Islet of Langerhans (tissue), 1 donor: ENCODE results near the gene PPP1R2C.

Experiments
- FAIRE-seq: peaks from one replicate; lab custom pipeline; 2011; peaks lifted over from hg19 to GRCh38; lab: Jason Lieb, UNC

The PPP1R2C gene

DNA sequence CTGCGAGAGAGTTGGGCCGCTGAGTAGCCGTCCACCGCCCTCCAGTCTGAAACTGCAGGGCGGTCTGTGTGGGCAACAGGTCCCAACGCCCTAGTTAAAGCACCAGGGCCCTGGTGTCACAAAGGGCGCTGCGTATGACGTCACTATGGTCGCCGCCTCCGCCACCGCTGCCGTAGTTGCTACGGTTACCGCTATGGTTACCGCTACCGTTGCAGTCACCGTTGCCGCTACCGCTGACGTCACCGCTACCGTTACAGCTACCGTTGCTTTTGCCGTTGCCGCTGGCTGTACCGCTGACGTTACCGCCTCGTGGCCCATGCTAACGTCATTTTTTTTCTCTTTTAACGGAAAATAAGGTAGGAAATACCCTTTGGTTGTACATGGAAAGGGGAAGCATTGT is at the start of gene PPP1R2C:
PPP1R2C (minus strand) TSS at position 68 of the 400 bp plus-strand sequence. CDS start 84 bp downstream, outside the sequence.
- FAIRE-seq, result no peak

- no peak for FAIRE-seq
Observed at GRCh38 chrX:42825201-42825600, 47.2 kb upstream of the PPP1R2C start.

- no peak for FAIRE-seq
Observed at GRCh38 chrX:42824541-42824940, 46.6 kb upstream of the PPP1R2C start.

DNA sequence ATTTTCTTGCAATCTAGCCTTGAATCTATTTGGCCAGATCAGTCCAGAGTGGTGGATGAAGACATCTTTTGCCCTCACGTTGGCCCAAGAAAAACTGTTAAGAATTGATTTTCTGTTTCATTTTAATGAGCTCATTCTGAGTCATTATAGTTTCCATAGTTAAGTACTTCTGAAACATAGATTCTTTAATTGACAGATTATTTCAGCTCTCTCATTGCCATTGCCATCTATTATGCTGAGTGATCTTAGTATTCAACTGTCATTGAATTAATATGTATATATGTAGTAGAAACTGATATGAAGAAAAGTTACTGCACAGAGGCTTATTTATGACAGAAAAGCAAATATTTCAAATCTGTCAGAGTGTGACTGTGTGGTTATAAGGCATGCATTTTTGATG is 45.5 kb upstream of the PPP1R2C start:
- FAIRE-seq, result no peak

DNA sequence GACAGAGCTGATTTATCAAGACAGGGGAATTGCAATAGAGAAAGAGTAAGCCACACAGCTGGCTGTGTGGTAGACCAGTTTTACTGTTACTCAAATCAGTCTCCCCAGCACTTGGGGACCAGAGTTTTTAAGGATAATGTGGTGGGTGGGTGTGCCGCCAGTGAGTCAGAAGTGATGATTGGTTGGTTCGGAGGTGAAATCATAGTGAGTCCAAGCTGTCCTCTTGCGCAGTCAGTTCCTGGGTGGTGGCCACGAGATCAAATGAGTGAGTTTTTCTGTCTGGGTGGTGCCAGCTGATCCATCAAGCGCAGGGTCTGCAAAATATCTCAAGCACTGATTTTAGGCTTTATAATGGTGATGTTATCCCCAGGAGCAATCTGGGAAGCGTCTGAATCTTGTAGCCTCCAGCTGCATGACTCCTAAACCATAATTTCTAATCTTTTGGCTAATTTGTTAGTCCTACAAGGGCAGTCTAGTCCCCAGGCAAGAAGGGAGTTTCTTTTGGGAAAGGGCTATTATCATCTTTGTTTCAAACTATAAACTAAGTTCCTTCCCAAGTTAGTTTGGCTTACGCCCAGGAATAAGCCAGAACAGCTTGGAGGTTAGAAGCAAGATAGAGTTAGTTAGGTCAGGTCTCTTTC is 44.0 kb upstream of the PPP1R2C start:
- FAIRE-seq, result no peak

GRCh38 chrX:42818151-42818921 is 40.4 kb upstream of the PPP1R2C start:
- FAIRE-seq, result no peak

DNA sequence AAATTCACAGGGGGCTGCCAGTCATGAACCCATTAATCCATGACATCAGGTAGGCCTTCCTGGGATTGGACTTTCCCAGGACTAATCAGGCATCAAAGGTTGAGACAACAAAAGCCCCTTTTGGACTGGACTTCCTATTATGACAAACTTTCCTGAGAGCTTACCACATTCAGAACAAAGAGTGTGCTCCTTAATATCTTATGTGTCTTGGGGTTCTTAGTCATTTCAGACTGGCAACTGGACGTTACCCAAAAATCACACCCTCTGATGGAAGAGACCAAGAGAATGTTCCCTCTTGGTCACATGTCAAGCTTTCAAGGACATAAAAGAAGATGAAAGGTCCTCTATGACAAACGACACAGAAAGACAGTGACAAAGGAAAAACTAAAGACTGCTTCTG is 31.6 kb upstream of the PPP1R2C start:
- FAIRE-seq, result no peak

DNA sequence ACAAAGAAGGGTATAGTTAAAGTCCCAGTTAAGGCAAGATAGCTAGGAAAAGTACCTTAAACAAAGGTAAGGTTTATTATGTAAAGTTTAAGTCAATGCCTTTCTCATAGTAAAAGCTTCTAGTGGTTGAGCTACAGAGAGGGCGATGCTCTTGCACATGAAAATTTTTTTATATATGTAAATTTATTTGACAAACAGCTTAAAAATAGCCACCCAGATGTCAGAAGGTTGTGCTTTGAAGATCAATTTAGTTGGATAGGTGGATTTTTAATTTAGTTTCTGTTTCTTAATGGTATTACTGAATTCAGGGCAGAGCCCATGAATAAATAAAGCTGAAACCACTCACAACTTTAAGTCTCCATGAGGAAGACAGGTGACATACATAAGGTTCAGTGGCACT is 29.4 kb upstream of the PPP1R2C start:
- no peak for FAIRE-seq

DNA sequence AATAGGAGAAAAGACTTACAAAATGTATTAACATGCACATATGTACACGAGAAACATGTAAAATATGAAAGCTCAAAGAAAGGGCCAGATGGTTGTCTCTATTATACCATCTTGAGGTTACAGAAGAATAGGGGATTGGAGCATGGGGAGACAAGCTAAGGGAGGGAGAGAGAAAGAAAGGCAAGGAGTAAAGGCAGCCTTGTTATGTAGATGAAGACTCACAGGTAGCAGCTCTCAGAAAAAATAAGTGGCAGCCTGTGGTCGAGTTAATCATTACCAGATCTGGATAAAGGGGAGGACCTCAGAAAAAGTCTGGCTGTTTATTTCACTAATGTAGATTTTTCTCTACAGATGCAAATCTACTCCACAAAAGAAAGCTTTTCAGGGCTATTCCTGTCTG is 26.6 kb upstream of the PPP1R2C start:
- no peak for FAIRE-seq

DNA sequence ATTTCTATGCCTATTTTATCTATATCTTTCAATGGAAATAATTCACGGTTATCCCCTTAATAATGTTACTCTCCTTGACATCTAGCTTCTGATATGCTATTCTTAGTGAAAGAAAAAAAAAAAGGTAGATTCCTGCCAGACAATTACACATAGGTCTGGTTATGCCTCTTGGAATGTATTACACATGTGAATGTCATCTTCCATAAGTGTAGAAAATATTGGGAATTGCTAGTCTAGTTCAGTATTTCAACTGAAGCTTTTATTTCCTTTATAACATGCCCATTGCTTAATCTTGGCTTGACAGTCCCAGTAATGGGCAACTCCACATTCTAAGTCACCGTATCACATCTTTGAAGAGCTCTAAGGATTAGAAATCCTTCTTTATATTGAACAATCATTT is 25.4 kb upstream of the PPP1R2C start:
- FAIRE-seq, result no peak

- no peak for FAIRE-seq
Observed at GRCh38 chrX:42797651-42798269, 19.8 kb upstream of the PPP1R2C start.

DNA sequence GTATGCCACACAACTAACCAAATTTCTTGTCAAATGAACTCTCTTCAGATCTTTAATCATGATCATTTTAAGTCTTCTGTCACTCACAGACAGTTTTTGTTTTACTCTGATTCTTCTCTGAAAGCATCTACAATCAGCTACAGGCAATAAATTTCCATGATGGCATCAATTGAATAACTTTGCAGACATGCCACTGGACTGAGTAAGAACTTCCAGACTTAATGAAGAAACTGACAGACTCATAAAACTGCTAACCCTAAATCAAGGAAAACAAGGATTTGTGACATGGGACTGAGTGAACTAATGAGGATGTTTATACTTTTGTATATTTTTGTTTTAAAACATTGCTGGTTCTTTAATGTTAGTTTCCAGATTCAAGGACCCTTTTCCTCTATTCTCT is 5.5 kb upstream of the PPP1R2C start:
- FAIRE-seq, result no peak

DNA sequence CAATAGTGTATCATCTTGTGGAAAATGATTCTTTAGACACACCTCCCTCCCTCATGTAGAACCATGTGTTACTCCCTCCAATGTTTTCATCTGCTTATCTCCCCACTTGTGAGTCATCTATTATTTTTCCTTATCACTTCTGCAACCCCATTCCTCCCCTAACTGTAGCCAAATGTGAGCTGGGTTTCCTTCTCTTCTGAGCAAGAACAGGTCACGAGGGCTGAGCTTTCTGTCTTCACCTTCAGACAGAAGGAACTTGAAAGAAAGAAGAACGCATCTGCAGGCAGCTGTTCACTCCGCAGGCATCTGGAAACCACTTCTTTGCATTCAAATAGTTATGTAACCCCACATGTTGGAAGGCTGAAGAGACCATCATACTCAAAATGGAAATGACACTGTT is 1.8 kb downstream of the PPP1R2C start:
- no peak for FAIRE-seq

DNA sequence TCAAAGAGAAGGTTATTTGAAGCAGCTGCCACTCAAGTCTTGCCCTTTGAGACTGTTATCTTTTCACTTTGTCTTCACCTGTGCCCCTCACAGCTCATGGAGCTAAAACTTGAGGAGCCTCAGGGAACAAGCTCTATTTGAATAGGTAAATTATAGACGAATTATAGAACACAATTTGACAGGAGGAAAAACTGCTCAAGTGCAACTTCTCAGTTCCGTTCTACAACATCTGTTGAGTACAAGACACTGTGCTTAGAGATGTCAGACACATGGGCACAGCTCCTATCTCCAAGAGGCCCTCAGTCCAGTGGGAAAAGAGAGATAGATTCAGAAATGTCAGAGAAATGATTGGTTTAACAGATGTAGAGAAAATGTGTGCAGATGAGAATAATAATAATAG is 5.1 kb downstream of the PPP1R2C start:
- no peak for FAIRE-seq

DNA sequence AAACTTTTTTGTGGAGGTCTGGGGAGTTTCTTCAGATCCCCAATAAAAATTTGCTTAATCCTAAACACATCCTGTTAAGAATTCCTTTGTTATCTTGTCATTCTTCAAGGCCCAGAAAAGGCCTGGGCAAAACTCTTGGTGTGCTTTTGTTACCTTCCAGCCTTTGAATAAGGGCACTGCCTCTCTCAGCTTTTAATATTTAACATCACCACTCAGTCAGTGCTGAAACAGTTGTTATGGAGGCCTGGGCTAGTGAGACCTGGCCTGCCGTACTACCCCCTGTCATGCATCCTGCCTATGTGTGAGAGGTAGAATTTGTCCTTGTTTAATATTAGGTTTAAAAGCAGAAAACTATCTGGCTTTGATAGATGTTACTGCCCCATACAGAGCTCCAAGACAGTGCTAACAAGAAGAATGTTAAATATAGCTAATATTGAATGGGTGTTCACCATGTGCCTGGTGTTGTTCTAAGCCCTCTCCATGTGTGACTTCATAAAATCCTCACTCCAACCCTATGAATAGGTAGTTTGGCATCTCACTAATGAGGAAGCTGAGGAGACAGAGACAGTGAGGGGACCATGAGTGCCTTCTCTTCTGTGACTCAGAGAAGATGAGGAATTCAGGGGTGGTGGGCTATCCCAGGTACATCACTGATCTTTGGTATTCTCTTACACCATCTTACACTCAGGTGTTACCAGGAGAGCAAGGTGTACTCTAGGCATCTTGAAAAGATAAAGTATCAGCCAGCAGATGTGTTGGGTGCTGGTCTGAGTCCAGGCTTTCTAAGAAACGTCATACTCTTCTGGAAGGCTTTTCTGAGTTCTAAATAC is 6.2 kb downstream of the PPP1R2C start:
- no peak for FAIRE-seq

GRCh38 chrX:42770566-42770965 is 7.4 kb downstream of the PPP1R2C start:
- FAIRE-seq, result no peak

DNA sequence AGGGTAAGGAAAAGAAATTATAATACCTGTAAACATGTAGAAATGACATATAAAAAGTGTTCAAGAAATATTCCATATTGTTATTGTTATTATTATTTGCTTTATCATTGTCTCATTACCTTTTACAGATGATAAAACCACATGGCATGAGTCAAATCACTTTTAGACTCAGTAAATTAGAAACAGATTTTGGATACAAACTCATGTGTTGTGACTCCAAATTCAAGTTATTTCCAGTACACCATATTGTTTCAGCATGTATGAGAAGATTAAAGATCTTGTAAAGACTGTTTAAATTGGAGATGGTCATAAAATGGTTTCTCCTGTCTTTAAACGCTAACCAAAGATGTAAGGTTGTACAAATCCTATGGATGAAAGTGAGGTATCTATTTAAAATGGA is 18.1 kb downstream of the PPP1R2C start:
- no peak for FAIRE-seq

- FAIRE-seq, result no peak
Observed at GRCh38 chrX:42755815-42756214, 22.1 kb downstream of the PPP1R2C start.

- no peak for FAIRE-seq
Observed at GRCh38 chrX:42754603-42755002, 23.4 kb downstream of the PPP1R2C start.

- FAIRE-seq, result no peak
Observed at GRCh38 chrX:42754115-42754514, 23.8 kb downstream of the PPP1R2C start.

DNA sequence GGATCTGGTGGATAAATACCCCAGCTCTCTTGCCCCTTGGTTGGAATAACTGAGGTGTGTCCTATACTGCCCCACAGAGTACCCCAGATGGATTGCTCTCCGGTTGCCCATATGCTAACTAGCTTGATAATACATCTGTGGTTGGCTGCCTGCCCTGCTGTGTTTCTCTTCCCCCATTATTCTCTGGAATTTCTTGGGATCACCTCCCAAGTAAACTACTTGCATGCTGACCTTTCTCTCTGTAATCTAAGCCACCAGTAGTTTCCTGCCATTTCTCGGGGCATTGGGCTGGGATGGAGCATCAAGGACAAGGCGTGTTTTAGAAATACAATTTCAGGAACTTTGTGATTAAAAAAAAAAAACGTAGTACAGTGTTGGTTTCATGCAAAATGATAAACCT is 25.2 kb downstream of the PPP1R2C start:
- no peak for FAIRE-seq

GRCh38 chrX:42751573-42751972 is 26.4 kb downstream of the PPP1R2C start:
- no peak for FAIRE-seq
